BLaER1 treated with 17β-estradiol and CSF1 and Interleukin-3, amounts not matched to agents 10 nM and 100 nM (cell line): ENCODE measurements around the gene DMRTC2.
"Not testable (repeated sequence)": the region's sequence is repeated elsewhere in the genome, so short reads cannot be mapped to it uniquely, and the experiment has no call there.

Experiments used
- H3K27ac ChIP-seq, 11 experiments: shearing (Covaris generic); formaldehyde crosslinking; 2 replicates each; pipeline ENCODE4 v1.8.1; 2022
- H3K27me3 ChIP-seq, 11 experiments: shearing (Covaris generic); formaldehyde crosslinking; 2 replicates each; pipeline ENCODE4 v1.8.1; 2022
- H3K36me3 ChIP-seq, 11 experiments: shearing (Covaris generic); formaldehyde crosslinking; 2 replicates each; pipeline ENCODE4 v1.8.1; 2022
- H3K4me1 ChIP-seq, 10 experiments: shearing (Covaris generic); formaldehyde crosslinking; 2 replicates each; pipeline ENCODE4 v1.8.1; 2022
- H3K4me2 ChIP-seq, 11 experiments: shearing (Covaris generic); formaldehyde crosslinking; 2 replicates each; pipeline ENCODE4 v1.8.1; 2022
- H3K4me3 ChIP-seq, 10 experiments: shearing (Covaris generic); formaldehyde crosslinking; 2 replicates each; pipeline ENCODE4 v1.8.1; 2022
- H3K9ac ChIP-seq, 11 experiments: shearing (Covaris generic); formaldehyde crosslinking; 2 replicates each; pipeline ENCODE4 v1.8.1; 2022
- H3K9me3 ChIP-seq, 11 experiments: shearing (Covaris generic); formaldehyde crosslinking; replicated peaks in 1 of 11; 2 replicates each; pipeline ENCODE4 v1.8.1; 2022
- H4K20me1 ChIP-seq, 11 experiments: shearing (Covaris generic); formaldehyde crosslinking; 2 replicates each; pipeline ENCODE4 v1.8.1; 2022
- Cebpa-rat ChIP-seq, 11 experiments: shearing (Covaris generic); IDR thresholded peaks; 2 replicates each; pipeline ENCODE4 v1.8.1; 2022

DMRTC2 gene

DNA sequence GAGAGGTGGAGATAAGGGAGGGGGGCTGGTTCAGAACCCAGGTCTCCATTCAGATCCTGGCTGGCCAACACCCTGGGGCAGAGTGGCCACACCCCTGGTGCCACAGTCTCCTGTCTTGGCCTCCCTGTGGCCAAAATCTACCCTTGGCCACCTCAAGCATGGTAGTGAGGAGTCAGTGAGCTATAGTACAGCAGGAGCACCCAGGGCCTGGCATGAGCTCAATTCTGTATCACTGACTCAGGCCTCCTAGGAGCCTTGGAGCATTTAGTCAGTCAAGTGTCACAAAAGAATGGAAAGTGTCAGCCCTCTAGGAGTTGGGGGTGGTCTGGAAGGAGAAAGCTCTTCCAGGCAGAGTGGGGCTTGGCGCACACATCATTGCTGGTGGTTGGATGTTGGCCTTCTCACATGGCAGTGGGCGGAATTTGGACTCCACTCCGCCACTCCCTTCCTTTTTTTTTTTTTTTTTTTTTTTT, 25.6 kb downstream of the DMRTC2 start:
- Histone ChIP-seq H3K9ac (peak overlapping the region; percentile 41 to 100 (median 99); a peak in 19 of 22 replicates), H3K4me3 (peak overlapping the region in 6 of 10 experiments; percentile 19 to 51 (median 38); a peak in 7 of 20 replicates), H4K20me1 (peaks cover 64 to 80% (median 69%) of the 10 kb centered on the region in 11 experiments), H3K4me2 (peak overlapping the region; percentile 91 to 100 (median 98)), H3K27me3 (no peaks in the 10 kb centered on the region), H3K9me3 (no peaks in the 10 kb centered on the region), H3K36me3 (peaks cover 58 to 75% (median 69%) of the 10 kb centered on the region in 11 experiments), H3K27ac (peak overlapping the region in 10 of 11 experiments; percentile 23 to 99 (median 94); a peak in 18 of 22 replicates), H3K4me1 (peaks cover 98 to 100% (median 100%) of the 10 kb centered on the region in 10 experiments)
- no peak for TF ChIP-seq Cebpa-rat (IDR thresholded peaks at IDR 0.05)

GRCh38 chr19:41871573-41872383, 26.9 kb downstream of the DMRTC2 start:
- H4K20me1 ChIP-seq: peaks cover 51 to 66% (median 55%) of the 10 kb centered on the region in 11 experiments
- H3K9ac ChIP-seq: peak overlapping the region; percentile 53 to 100 (median 99); a peak in 20 of 22 replicates
- TF ChIP-seq Cebpa-rat (IDR thresholded peaks at IDR 0.05): peak in 4 of 11 experiments; percentile 57 to 74 (median 64); a peak in 7 of 22 replicates
- no peaks in the 10 kb centered on the region for H3K9me3 ChIP-seq
- peak overlapping the region; percentile 91 to 100 (median 98) for H3K4me2 ChIP-seq
- peak overlapping the region in 8 of 10 experiments; percentile 6 to 55 (median 34); a peak in 16 of 20 replicates for H3K4me3 ChIP-seq
- H3K27ac ChIP-seq: peak overlapping the region; percentile 52 to 99 (median 93); a peak in 21 of 22 replicates
- H3K36me3 ChIP-seq: peaks cover 47 to 62% (median 56%) of the 10 kb centered on the region in 11 experiments
- peaks cover 98 to 100% (median 100%) of the 10 kb centered on the region in 10 experiments for H3K4me1 ChIP-seq
- H3K27me3 ChIP-seq: no peaks in the 10 kb centered on the region

DNA sequence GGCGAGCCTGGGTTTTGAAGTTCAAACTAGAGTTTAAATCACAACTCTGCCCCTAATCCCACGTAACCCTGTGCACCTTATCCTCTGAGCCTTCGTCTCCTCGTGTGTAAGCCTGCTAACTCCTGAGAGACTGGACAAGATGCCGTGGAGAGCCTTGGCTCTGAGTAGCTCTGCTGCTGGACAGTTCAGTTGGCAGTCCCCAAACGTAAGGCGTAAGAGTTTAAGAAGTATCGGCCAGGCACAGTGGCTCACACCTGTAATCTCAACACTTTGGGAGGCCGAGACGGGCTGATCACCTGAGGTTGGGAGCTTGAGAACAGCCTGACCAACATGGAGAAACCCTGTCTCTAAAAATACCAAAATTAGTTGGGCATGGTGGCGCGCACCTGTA, 27.5 kb downstream of the DMRTC2 start:
- Histone ChIP-seq H3K4me2 (peak overlapping the region; percentile 91 to 100 (median 98)), H3K27ac (peak overlapping the region in 10 of 11 experiments; percentile 62 to 99 (median 94); a peak in 21 of 22 replicates), H3K4me3 (peak overlapping the region in 8 of 10 experiments; percentile 6 to 55 (median 34); a peak in 14 of 20 replicates), H4K20me1 (peaks cover 45 to 60% (median 50%) of the 10 kb centered on the region in 11 experiments), H3K4me1 (peaks cover 93 to 100% (median 100%) of the 10 kb centered on the region in 10 experiments), H3K27me3 (no peaks in the 10 kb centered on the region), H3K36me3 (peaks cover 42 to 56% (median 50%) of the 10 kb centered on the region in 11 experiments), H3K9me3 (no peaks in the 10 kb centered on the region), H3K9ac (peak overlapping the region; percentile 32 to 100 (median 99); a peak in 20 of 22 replicates)
- no peak for TF ChIP-seq Cebpa-rat (IDR thresholded peaks at IDR 0.05)

DNA sequence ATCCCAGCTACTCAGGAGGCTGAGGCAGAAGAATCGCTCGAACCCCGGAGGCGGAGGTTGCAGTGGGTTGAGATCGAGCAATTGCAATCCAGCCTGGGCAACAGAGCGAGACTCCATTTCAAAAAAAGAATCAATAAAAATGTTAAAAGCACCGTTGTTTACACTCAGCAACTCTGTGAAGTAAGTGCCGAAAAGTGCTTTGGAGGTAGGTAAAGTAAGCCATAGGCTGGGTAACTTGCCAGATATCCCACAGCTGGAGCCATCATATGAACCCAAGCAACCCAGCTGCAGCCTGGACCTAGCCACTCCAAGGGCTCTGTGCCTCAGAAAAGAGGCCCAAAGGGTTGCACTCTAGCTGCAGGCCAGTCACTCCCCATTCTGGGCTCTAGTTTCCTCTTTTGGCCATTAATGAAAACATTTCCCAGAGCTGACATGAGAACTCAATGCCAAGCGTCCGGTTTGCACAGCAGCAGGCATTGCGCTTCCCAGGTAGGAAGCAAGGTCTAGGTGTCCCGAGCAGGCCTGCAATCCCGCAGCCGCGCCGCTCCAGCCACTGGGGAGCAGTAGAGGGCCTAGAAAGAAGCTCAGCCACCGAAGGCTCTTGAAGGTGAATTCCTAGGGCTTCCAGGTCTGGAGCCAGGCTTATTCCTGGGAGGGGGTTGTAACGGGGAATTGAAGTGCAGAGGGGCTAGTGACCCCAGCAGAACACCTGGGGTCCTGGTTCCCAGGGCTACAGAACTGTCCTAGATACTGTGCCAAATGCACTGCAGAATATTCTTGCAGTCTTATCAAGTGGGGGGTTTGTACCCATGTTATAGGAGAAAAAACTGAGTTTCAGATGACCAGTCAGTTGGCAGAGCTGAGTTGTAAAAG, 28.2 kb downstream of the DMRTC2 start:
- Histone ChIP-seq H3K4me2 (peak overlapping the region; percentile 91 to 100 (median 98)), H3K9ac (peak overlapping the region in 10 of 11 experiments; percentile 51 to 100 (median 99); a peak in 18 of 22 replicates), H3K4me3 (peak overlapping the region in 7 of 10 experiments; percentile 6 to 55 (median 36); a peak in 7 of 20 replicates), H3K4me1 (peaks cover 91 to 100% (median 98%) of the 10 kb centered on the region in 10 experiments), H3K36me3 (peaks cover 35 to 50% (median 44%) of the 10 kb centered on the region in 11 experiments), H4K20me1 (peaks cover 39 to 54% (median 44%) of the 10 kb centered on the region in 11 experiments), H3K27me3 (no peaks in the 10 kb centered on the region), H3K27ac (peak overlapping the region in 10 of 11 experiments; percentile 62 to 99 (median 94); a peak in 20 of 22 replicates), H3K9me3 (no peaks in the 10 kb centered on the region)
- TF ChIP-seq Cebpa-rat (IDR thresholded peaks at IDR 0.05): no peak

DNA sequence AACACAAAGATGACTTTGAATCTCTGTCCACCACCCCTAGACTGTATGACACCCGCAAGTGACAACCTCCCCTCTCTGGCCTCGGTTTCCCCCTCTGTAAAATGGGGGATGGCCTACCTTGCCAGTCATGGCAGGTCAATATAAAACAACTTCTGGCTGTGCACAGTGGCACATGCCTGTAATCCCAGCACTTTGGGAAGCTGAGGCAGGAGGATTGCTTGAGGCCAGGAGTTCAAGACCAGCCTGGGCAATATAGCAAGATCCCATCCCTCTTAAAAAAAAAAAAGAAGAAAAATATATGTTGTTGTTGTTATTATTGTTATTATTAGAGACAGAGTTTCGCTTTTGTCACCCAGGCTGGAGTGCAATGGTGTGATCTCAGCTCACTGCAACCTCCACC, 31.1 kb downstream of the DMRTC2 start:
- H3K9me3 ChIP-seq, H3K27me3 ChIP-seq: not testable (repeated sequence)
- peaks cover 9 to 25% (median 14%) of the 10 kb centered on the region in 11 experiments; a peak in 18 of 22 replicates for H4K20me1 ChIP-seq
- peak overlapping the region in 9 of 11 experiments; percentile 88 to 99 (median 94); a peak in 18 of 22 replicates for H3K27ac ChIP-seq
- peaks cover 87 to 98% (median 93%) of the 10 kb centered on the region in 10 experiments for H3K4me1 ChIP-seq
- peaks cover 6 to 41% (median 30%) of the 10 kb centered on the region in 11 experiments for H3K36me3 ChIP-seq
- H3K9ac ChIP-seq: peak overlapping the region in 8 of 11 experiments; percentile 62 to 100 (median 90); a peak in 16 of 22 replicates
- peak overlapping the region in 4 of 10 experiments; percentile 25 to 79 (median 74); a peak in 3 of 20 replicates for H3K4me3 ChIP-seq
- peak overlapping the region; percentile 91 to 100 (median 98) for H3K4me2 ChIP-seq

GRCh38 chr19:41876847-41877832, 32.3 kb downstream of the DMRTC2 start, which contains the start of gene CD79A:
Gene CD79A (plus strand): TSS chr19:41877279. CDS start chr19:41877305, 26 bp downstream.
- Histone ChIP-seq H3K36me3 (peaks cover 0 to 47% (median 28%) of the 10 kb centered on the region in 11 experiments; a peak in 17 of 22 replicates), H3K27me3 (no peaks in the 10 kb centered on the region), H3K9ac (peak within 1 kb of the TSS; percentile 60 to 100 (median 89)), H4K20me1 (peaks cover 0 to 14% (median 5%) of the 10 kb centered on the region in 11 experiments; a peak in 13 of 22 replicates), H3K4me1 (peaks cover 87 to 98% (median 93%) of the 10 kb centered on the region in 10 experiments), H3K4me2 (peak within 1 kb of the TSS; percentile 91 to 100 (median 98)), H3K4me3 (peak within 1 kb of the TSS; percentile 23 to 79 (median 74); a peak in 19 of 20 replicates), H3K27ac (peak within 1 kb of the TSS; percentile 63 to 99 (median 93)), H3K9me3 (no peaks in the 10 kb centered on the region)
- no peak for TF ChIP-seq Cebpa-rat (IDR thresholded peaks at IDR 0.05)
